Left ventricle myocardium inferior (tissue), 1 donor: ENCODE data around the gene GNG13. TPM values are rescaled to one million over a fixed set of nuclear protein-coding genes. Genes with fewer than 3 reads are reported as not detected.

ENCODE experiments used
- DNase-seq: peaks from one replicate; pipeline ENCODE4 v3.0.0-alpha.2; 2020
- H3K27ac ChIP-seq: fragments of 200-600 bp; replicated peaks from 2 replicates; pipeline ENCODE4 v1.8.0; 2021
- H3K27me3 ChIP-seq: fragments of 200-600 bp; 2 replicates; pipeline ENCODE4 v1.8.0; 2021; ENCODE audit warnings: low read depth
- H3K36me3 ChIP-seq: fragments of 200-600 bp; 2 replicates; pipeline ENCODE4 v1.8.0; 2021
- H3K4me1 ChIP-seq: fragments of 200-600 bp; 2 replicates; pipeline ENCODE4 v1.8.0; 2021
- H3K4me3 ChIP-seq: fragments of 200-600 bp; 2 replicates; pipeline ENCODE4 v1.8.0; 2021; ENCODE audit warnings: mild to moderate bottlenecking, moderate library complexity
- H3K9me3 ChIP-seq: fragments of 200-600 bp; replicated peaks from 2 replicates; pipeline ENCODE4 v1.8.0; 2021
- intact Hi-C: fragments of 100-400 bp; cut with micrococcal nuclease; formaldehyde crosslinking; loops from one replicate; pipeline ENCODE4 v1.11.0; 2022
- total RNA-seq: library from RNA; stranded (reverse); fragmentation: NEBNext Ultra II Directional; extraction: Animal tissue kit (Norgen Biotek cat#: 25700); gene quantifications from one replicate; pipeline ENCODE4 v1.2.1, GENCODE V29; 2021
- TF ChIP-seq, protein P1 (sequence below): fragments of 200-600 bp; IDR thresholded peaks from 2 replicates; pipeline ENCODE4 v1.8.0; 2021; ENCODE audit warnings: antibody characterized with exemption, mild to moderate bottlenecking, borderline replicate concordance
- donor health status: DM: no; HTN: yes; CAD: no; lungs with severe emphysema.

GNG13 gene
- total RNA-seq, 1 donor from 2014 or later: not detected

DNA sequence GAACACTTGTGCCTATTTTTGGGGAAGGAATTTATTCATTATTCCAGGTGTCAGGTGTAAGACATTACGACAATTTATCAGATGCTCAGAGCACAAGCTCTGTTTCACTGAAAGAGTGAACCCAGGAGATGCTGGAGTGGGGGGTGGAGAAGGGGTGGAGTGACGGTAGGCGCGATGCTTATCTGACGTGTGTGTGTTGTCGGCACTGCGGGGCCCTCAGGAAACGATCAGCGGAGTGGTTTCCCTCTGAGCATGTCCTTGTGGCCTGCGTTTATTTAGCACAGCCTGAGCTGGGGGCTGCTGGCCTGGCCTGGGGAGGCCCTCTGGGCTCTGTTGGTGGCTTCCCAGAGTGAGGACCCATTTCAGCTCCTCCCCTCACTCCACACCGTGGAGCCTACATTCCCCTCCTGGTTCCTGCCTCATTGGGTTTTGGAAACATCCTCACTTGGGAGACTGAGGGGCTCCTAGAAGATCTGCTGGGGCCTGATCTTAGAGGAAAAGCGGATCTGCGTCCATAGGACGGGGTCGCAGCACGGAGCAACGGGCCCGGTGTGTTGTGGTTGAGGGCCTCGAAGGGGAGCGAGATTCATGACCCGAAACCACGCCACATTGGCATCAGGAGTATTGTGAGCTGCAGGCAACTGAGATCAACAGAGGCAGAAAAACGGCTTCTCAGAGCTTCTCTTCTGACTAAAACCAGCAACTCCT lies 19.0 kb upstream of the GNG13 start:
- no peaks in the 10 kb centered on the region for H3K4me1 ChIP-seq
- peaks cover 96% of the 10 kb centered on the region for H3K27me3 ChIP-seq
- no peaks in the 10 kb centered on the region for H3K36me3 ChIP-seq
- DNase-seq: no peak
- intact Hi-C loops: loop anchor here (10.0 kb wide), 1 partner anchor 235 kb away; no protein-coding TSS in a partner anchor
- no peaks in the 10 kb centered on the region for H3K9me3 ChIP-seq
- TF ChIP-seq, protein P1, sequence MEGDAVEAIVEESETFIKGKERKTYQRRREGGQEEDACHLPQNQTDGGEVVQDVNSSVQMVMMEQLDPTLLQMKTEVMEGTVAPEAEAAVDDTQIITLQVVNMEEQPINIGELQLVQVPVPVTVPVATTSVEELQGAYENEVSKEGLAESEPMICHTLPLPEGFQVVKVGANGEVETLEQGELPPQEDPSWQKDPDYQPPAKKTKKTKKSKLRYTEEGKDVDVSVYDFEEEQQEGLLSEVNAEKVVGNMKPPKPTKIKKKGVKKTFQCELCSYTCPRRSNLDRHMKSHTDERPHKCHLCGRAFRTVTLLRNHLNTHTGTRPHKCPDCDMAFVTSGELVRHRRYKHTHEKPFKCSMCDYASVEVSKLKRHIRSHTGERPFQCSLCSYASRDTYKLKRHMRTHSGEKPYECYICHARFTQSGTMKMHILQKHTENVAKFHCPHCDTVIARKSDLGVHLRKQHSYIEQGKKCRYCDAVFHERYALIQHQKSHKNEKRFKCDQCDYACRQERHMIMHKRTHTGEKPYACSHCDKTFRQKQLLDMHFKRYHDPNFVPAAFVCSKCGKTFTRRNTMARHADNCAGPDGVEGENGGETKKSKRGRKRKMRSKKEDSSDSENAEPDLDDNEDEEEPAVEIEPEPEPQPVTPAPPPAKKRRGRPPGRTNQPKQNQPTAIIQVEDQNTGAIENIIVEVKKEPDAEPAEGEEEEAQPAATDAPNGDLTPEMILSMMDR: no peak
- H3K4me3 ChIP-seq: no peak overlapping the region
- H3K27ac ChIP-seq: no peak overlapping the region

DNA sequence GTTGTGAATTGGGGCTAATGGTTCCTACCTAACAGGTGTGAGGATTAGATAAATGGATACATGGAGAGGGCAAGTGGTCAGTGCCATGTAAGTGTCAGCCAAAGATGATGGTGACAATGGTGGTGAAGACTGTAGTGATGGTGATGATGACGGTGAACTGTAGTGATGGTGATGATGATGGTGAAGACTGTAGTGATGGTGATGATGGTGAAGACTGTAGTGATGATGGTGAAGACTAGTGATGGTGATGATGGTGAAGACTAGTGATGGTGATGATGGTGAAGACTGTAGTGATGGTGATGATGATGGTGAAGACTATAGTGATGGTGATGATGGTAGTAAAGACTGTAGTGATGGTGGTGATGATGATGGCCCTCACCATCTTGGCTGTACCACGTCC lies 18.1 kb upstream of the GNG13 start:
- TF ChIP-seq, protein P1: no peak
- intact Hi-C loops: loop anchor here (10.0 kb wide), 1 partner anchor 236 kb away; no protein-coding TSS in a partner anchor

DNA sequence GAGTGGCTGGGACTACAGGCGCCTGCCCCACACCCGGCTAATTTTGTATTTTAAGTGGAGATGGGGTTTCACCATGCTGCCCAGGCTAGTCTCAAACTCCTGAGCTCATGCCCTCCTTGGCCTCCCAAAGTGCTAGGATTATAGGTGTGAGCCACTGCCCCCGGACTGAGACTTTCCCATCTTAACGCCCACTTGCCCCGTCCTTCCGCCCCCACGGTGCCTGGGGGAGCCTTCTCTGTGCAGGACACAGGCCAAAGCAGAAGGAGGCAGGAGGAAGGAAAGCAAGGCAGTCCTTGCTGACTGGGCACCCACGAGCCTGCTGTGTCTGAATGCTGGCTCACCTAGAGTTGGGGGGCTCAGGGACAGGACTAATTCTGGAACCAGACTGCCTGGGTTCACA lies 17.6 kb upstream of the GNG13 start:
- H3K27ac ChIP-seq: no peak overlapping the region
- no peaks in the 10 kb centered on the region for H3K9me3 ChIP-seq
- DNase-seq: no peak
- H3K4me3 ChIP-seq: no peak overlapping the region
- H3K36me3 ChIP-seq: no peaks in the 10 kb centered on the region
- H3K4me1 ChIP-seq: peaks cover 11% of the 10 kb centered on the region
- H3K27me3 ChIP-seq: peaks cover 96% of the 10 kb centered on the region
- intact Hi-C loops: loop anchor here (10.0 kb wide), 1 partner anchor 237 kb away; no protein-coding TSS in a partner anchor
- TF ChIP-seq, protein P1: no peak

More for the DNA sequence above, 18.1 kb upstream of the GNG13 start:
- Histone ChIP-seq H3K27ac (no peak overlapping the region), H3K36me3 (no peaks in the 10 kb centered on the region), H3K27me3 (peaks cover 96% of the 10 kb centered on the region), H3K9me3 (no peaks in the 10 kb centered on the region), H3K4me3 (no peak overlapping the region), H3K4me1 (peaks cover 6% of the 10 kb centered on the region)
- DNase-seq: no peak

DNA sequence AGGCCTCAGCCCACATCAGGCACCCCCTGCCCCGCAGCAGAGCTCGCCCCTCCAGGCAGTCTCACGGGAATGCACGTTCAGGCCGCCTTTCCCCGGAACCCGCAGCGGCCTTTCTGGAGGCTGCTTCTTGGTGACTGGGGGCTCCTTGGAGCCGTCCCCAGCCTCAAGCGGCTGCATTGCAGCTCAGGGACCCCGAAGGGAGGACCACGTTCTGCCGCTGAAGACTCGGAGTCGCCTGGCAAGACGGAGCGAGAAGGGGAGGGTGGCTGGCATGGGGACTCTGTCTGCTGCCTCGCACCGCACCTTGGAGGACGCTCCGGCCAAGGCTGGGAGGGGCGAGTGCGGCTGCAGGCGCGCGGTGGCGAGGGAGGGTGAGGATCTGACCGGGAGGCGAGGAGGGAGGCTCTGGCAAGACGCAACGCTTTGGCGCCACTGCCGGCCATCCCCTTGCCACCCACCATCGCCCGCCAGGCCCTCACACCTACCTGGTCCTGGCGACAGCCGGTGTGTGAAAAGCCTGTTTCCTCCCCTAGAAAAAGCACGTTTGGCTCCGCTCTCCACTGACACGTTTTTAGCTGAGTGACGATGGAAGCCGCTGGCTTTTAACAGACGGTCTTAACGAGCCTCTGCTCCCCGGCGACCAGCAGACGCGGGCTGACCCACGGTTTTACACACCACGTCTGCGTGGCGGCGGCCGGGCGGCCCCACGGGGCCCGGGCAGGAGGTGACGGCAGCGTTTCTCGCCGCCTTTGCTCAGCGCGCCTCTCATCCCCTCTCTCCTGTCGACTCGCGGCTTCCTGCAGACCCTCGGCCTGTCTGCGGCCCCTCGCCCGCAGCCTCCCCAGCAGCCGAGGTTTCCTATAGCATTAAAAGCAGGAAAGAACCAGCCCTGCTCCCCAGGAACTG lies 16.7 kb upstream of the GNG13 start:
- Histone ChIP-seq H3K4me1 (peaks cover 12% of the 10 kb centered on the region), H3K9me3 (peaks cover under 1% of the 10 kb centered on the region), H3K27ac (no peak overlapping the region), H3K36me3 (no peaks in the 10 kb centered on the region), H3K4me3 (no peak overlapping the region), H3K27me3 (peaks cover 96% of the 10 kb centered on the region)
- intact Hi-C loops: loop anchor here (10.0 kb wide), 1 partner anchor 238 kb away; no protein-coding TSS in a partner anchor
- no peak for DNase-seq
- TF ChIP-seq, protein P1: no peak

DNA sequence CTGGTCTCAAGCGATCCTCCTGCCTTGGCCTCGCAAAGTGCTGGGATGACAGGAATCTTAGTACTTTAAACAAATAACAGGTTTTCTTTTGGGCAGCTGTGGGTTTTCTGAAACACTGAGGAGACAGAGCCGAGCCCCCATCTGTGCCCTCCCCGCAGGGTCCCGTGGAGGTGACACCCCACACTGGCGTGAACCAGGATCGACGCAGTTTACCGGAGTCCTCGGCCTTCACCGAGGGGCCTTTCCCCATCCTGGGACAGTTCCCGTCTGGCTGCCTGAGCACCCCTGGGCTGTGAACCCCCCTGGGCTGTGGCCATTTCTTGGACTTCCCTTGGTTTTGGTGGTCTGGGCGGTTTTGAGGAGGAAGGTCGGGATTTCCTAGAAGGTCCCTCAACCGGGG lies 15.3 kb upstream of the GNG13 start:
- intact Hi-C loops: loop anchor here (10.0 kb wide), 1 partner anchor 239 kb away; no protein-coding TSS in a partner anchor
- Histone ChIP-seq H3K27me3 (peaks cover 93% of the 10 kb centered on the region), H3K27ac (no peak overlapping the region), H3K4me1 (peaks cover 12% of the 10 kb centered on the region), H3K9me3 (peaks cover 5% of the 10 kb centered on the region), H3K4me3 (no peak overlapping the region), H3K36me3 (no peaks in the 10 kb centered on the region)
- TF ChIP-seq, protein P1: no peak
- no peak for DNase-seq
